ENCODE measurements around the gene C1QB. TPM values are rescaled to one million over a fixed set of nuclear protein-coding genes. Genes with fewer than 3 reads are reported as not detected.
"Not testable (repeated sequence)": the region's sequence is repeated elsewhere in the genome, so short reads cannot be mapped to it uniquely, and the experiment has no call there.

Gene C1QB
- total and polyA plus RNA-seq, 4 experiments from 2014 or later, result 2.1 to 2.9 TPM; not detected in 2

GRCh38 chr1:22676151-22676550 lies 23.1 kb downstream of the C1QB start:
- POLR2A ChIA-PET (ENCODE audit: partially characterized antibody); H3K27ac Mint-ChIP-seq; intact Hi-C loops (cut with micrococcal nuclease); H3K4me1 ChIP-seq (ENCODE audit: insufficient read depth, low read length); H3K4me1 Mint-ChIP-seq; H3K27ac ChIP-seq (ENCODE audit: low read depth, low read length); H3K27me3 ChIP-seq (ENCODE audit: insufficient read depth, low read length); H3K36me3 Mint-ChIP-seq; H3K4me3 Mint-ChIP-seq; H3K4me3 ChIP-seq (ENCODE audit: low read length in 2 of 2); DNase-seq; H3K36me3 ChIP-seq (ENCODE audit: insufficient read depth, low read length); CTCF ChIA-PET (ENCODE audit: partially characterized antibody); H3K9me3 ChIP-seq (ENCODE audit: control insufficient read depth in 1 of 2, low read length in 2 of 2); H3K9me3 Mint-ChIP-seq: not testable (repeated sequence)
- peaks cover 11 to 33% of the 10 kb centered on the region in 2 donors for H3K27me3 Mint-ChIP-seq

- H3K36me3 ChIP-seq (ENCODE audit: insufficient read depth, low read length), result no peaks in the 10 kb centered on the region
- no peaks in the 10 kb centered on the region for H3K4me1 ChIP-seq (ENCODE audit: insufficient read depth, low read length)
- H3K9me3 ChIP-seq (ENCODE audit: control insufficient read depth in 1 of 2, low read length in 2 of 2), result no peaks in the 10 kb centered on the region
- H3K27me3 Mint-ChIP-seq, result peaks cover 9 to 27% of the 10 kb centered on the region in 2 donors
- no peaks in the 10 kb centered on the region for H3K9me3 Mint-ChIP-seq
- H3K27ac Mint-ChIP-seq, result no peak overlapping the region
- ChIA-PET CTCF (ENCODE audit: partially characterized antibody) (no interaction called here), POLR2A (ENCODE audit: partially characterized antibody) (no interaction called here)
- no peaks in the 10 kb centered on the region for H3K36me3 Mint-ChIP-seq
- no peak for DNase-seq
- no peaks in the 10 kb centered on the region for H3K4me1 Mint-ChIP-seq
- H3K4me3 ChIP-seq (ENCODE audit: low read length in 2 of 2), result no peak overlapping the region
- intact Hi-C loops (cut with micrococcal nuclease), result no loop called here
- H3K27me3 ChIP-seq (ENCODE audit: insufficient read depth, low read length), result peaks cover 9% of the 10 kb centered on the region
- H3K27ac ChIP-seq (ENCODE audit: low read depth, low read length), result no peak overlapping the region
- no peak overlapping the region for H3K4me3 Mint-ChIP-seq
Measured at GRCh38 chr1:22676916-22677583, 24.0 kb downstream of the C1QB start.

GRCh38 chr1:22677931-22678896 lies 25.2 kb downstream of the C1QB start:
- Histone ChIP-seq H3K36me3 (ENCODE audit: insufficient read depth, low read length) (no peaks in the 10 kb centered on the region), H3K27me3 (ENCODE audit: insufficient read depth, low read length) (peaks cover 9% of the 10 kb centered on the region), H3K4me1 (ENCODE audit: insufficient read depth, low read length) (no peaks in the 10 kb centered on the region), H3K4me3 (ENCODE audit: low read length in 2 of 2) (no peak overlapping the region), H3K27ac (ENCODE audit: low read depth, low read length) (no peak overlapping the region), H3K9me3 (ENCODE audit: control insufficient read depth in 1 of 2, low read length in 2 of 2) (no peaks in the 10 kb centered on the region)
- no peak for DNase-seq
- no peaks in the 10 kb centered on the region for H3K36me3 Mint-ChIP-seq
- intact Hi-C loops (cut with micrococcal nuclease), result no loop called here
- CTCF ChIA-PET (ENCODE audit: partially characterized antibody), result no interaction called here
- H3K27ac Mint-ChIP-seq, result no peak overlapping the region
- no peaks in the 10 kb centered on the region for H3K9me3 Mint-ChIP-seq
- no peaks in the 10 kb centered on the region for H3K4me1 Mint-ChIP-seq
- POLR2A ChIA-PET (ENCODE audit: partially characterized antibody), result no interaction called here
- H3K27me3 Mint-ChIP-seq, result peaks cover 4 to 17% of the 10 kb centered on the region in 2 donors
- no peak overlapping the region for H3K4me3 Mint-ChIP-seq

GRCh38 chr1:22680726-22681125 lies 27.7 kb downstream of the C1QB start:
- H3K4me1 ChIP-seq (ENCODE audit: insufficient read depth, low read length), result no peaks in the 10 kb centered on the region
- H3K36me3 ChIP-seq (ENCODE audit: insufficient read depth, low read length), result no peaks in the 10 kb centered on the region
- peaks cover 0 to 2% (median 0%) of the 10 kb centered on the region in 8 donors for H3K9me3 Mint-ChIP-seq
- H3K27me3 Mint-ChIP-seq, result peaks cover 10 to 14% of the 10 kb centered on the region in 2 donors
- H3K4me3 Mint-ChIP-seq, result no peak overlapping the region
- no peak overlapping the region for H3K4me3 ChIP-seq (ENCODE audit: low read length in 2 of 2)
- H3K9me3 ChIP-seq (ENCODE audit: control insufficient read depth in 1 of 2, low read length in 2 of 2), result no peaks in the 10 kb centered on the region
- H3K27ac ChIP-seq (ENCODE audit: low read depth, low read length), result no peak overlapping the region
- intact Hi-C loops (cut with micrococcal nuclease), result no loop called here
- CTCF ChIA-PET (ENCODE audit: partially characterized antibody), result no interaction called here
- no peaks in the 10 kb centered on the region for H3K4me1 Mint-ChIP-seq
- no peaks in the 10 kb centered on the region for H3K27me3 ChIP-seq (ENCODE audit: insufficient read depth, low read length)
- DNase-seq, result no peak
- no peaks in the 10 kb centered on the region for H3K36me3 Mint-ChIP-seq
- POLR2A ChIA-PET (ENCODE audit: partially characterized antibody), result no interaction called here
- no peak overlapping the region for H3K27ac Mint-ChIP-seq

- Mint-ChIP-seq H3K4me3 (no peak overlapping the region), H3K9me3 (peaks cover 0 to 2% (median 0%) of the 10 kb centered on the region in 8 donors), H3K27ac (no peak overlapping the region), H3K36me3 (no peaks in the 10 kb centered on the region), H3K4me1 (no peaks in the 10 kb centered on the region), H3K27me3 (peaks cover 13 to 16% of the 10 kb centered on the region in 2 donors)
- POLR2A ChIA-PET (ENCODE audit: partially characterized antibody), result no interaction called here
- Histone ChIP-seq H3K36me3 (ENCODE audit: insufficient read depth, low read length) (no peaks in the 10 kb centered on the region), H3K9me3 (ENCODE audit: control insufficient read depth in 1 of 2, low read length in 2 of 2) (no peaks in the 10 kb centered on the region), H3K27me3 (ENCODE audit: insufficient read depth, low read length) (no peaks in the 10 kb centered on the region), H3K27ac (ENCODE audit: low read depth, low read length) (no peak overlapping the region), H3K4me1 (ENCODE audit: insufficient read depth, low read length) (no peaks in the 10 kb centered on the region), H3K4me3 (ENCODE audit: low read length in 2 of 2) (no peak overlapping the region)
- DNase-seq, result no peak
- intact Hi-C loops (cut with micrococcal nuclease), result no loop called here
- CTCF ChIA-PET (ENCODE audit: partially characterized antibody), result no interaction called here
Measured at GRCh38 chr1:22681556-22682276, 28.7 kb downstream of the C1QB start.

GRCh38 chr1:22683547-22683946 lies 30.5 kb downstream of the C1QB start:
- ChIA-PET CTCF (ENCODE audit: partially characterized antibody) (no interaction called here), POLR2A (ENCODE audit: partially characterized antibody) (no interaction called here)
- Histone ChIP-seq H3K27me3 (ENCODE audit: insufficient read depth, low read length) (no peaks in the 10 kb centered on the region), H3K4me1 (ENCODE audit: insufficient read depth, low read length) (no peaks in the 10 kb centered on the region), H3K36me3 (ENCODE audit: insufficient read depth, low read length) (no peaks in the 10 kb centered on the region), H3K27ac (ENCODE audit: low read depth, low read length) (no peak overlapping the region), H3K9me3 (ENCODE audit: control insufficient read depth in 1 of 2, low read length in 2 of 2) (no peaks in the 10 kb centered on the region), H3K4me3 (ENCODE audit: low read length in 2 of 2) (no peak overlapping the region)
- Mint-ChIP-seq H3K9me3 (peaks cover 0 to 2% (median 0%) of the 10 kb centered on the region in 8 donors), H3K4me1 (no peaks in the 10 kb centered on the region), H3K4me3 (no peak overlapping the region), H3K36me3 (no peaks in the 10 kb centered on the region), H3K27me3 (peaks cover 22 to 23% of the 10 kb centered on the region in 2 donors), H3K27ac (no peak overlapping the region)
- DNase-seq, result no peak
- intact Hi-C loops (cut with micrococcal nuclease), result no loop called here

- POLR2A ChIA-PET (ENCODE audit: partially characterized antibody), result no interaction called here
Measured at GRCh38 chr1:22685591-22686059, 32.6 kb downstream of the C1QB start.

More at GRCh38 chr1:22685591-22686059, 32.6 kb downstream of the C1QB start:
- Histone ChIP-seq H3K4me3 (ENCODE audit: low read length in 2 of 2) (no peak overlapping the region), H3K9me3 (ENCODE audit: control insufficient read depth in 1 of 2, low read length in 2 of 2) (no peaks in the 10 kb centered on the region), H3K27me3 (ENCODE audit: insufficient read depth, low read length) (no peaks in the 10 kb centered on the region), H3K27ac (ENCODE audit: low read depth, low read length) (no peak overlapping the region), H3K36me3 (ENCODE audit: insufficient read depth, low read length) (no peaks in the 10 kb centered on the region), H3K4me1 (ENCODE audit: insufficient read depth, low read length) (no peaks in the 10 kb centered on the region)
- no peaks in the 10 kb centered on the region for H3K4me1 Mint-ChIP-seq
- peaks cover 23 to 27% of the 10 kb centered on the region in 2 donors for H3K27me3 Mint-ChIP-seq
- no peak overlapping the region for H3K27ac Mint-ChIP-seq
- intact Hi-C loops (cut with micrococcal nuclease), result no loop called here
- no peak overlapping the region for H3K4me3 Mint-ChIP-seq
- DNase-seq, result no peak
- no peaks in the 10 kb centered on the region for H3K36me3 Mint-ChIP-seq
- CTCF ChIA-PET (ENCODE audit: partially characterized antibody), result no interaction called here
- H3K9me3 Mint-ChIP-seq, result peaks cover 0 to 2% (median 0%) of the 10 kb centered on the region in 8 donors

All from CD4-positive, alpha-beta memory T cell (primary cell).